Astrocyte (in vitro differentiated cells and primary cell): ENCODE results near the gene LZTR1. TPM values are rescaled to one million over a fixed set of nuclear protein-coding genes. Genes with fewer than 3 reads are reported as not detected.

ENCODE experiments used
- DNase-seq: peaks from one replicate; pipeline ENCODE4 v3.0.0-alpha.2; 2010; ENCODE audit warnings: low read depth
- FAIRE-seq: peaks from 2 replicates; lab custom pipeline; 2011; peaks lifted over from hg19 to GRCh38; lab: Jason Lieb, UNC
- H2AFZ ChIP-seq: 2 replicates; pipeline ENCODE4 v1.6.0; 2012; ENCODE audit warnings: low read depth, low read length, inconsistent platforms
- H3K27ac ChIP-seq: 2 replicates; pipeline ENCODE4 v1.5.1; 2011; ENCODE audit warnings: low read depth, low read length, inconsistent platforms
- H3K27me3 ChIP-seq: 2 replicates; pipeline ENCODE4 v1.6.0; 2011; ENCODE audit warnings: low read length, inconsistent platforms; ENCODE audit not compliant: insufficient read depth
- H3K36me3 ChIP-seq: 2 replicates; pipeline ENCODE4 v1.5.1; 2011; ENCODE audit warnings: low read length, inconsistent platforms; ENCODE audit not compliant: insufficient read depth
- H3K4me1 ChIP-seq: 2 replicates; pipeline ENCODE4 v1.5.1; 2011; ENCODE audit warnings: low read length, inconsistent platforms; ENCODE audit not compliant: insufficient read depth
- H3K4me2 ChIP-seq: 2 replicates; pipeline ENCODE4 v1.6.0; 2012; ENCODE audit warnings: low read length, inconsistent platforms
- H3K4me3 ChIP-seq: 2 replicates; pipeline ENCODE4 v1.5.1; 2011; ENCODE audit warnings: low read depth, mild to moderate bottlenecking, low read length, inconsistent platforms; ENCODE audit not compliant: insufficient read depth
- H3K79me2 ChIP-seq: 2 replicates; pipeline ENCODE4 v1.6.0; 2012; ENCODE audit warnings: mild to moderate bottlenecking, low read length, inconsistent platforms; ENCODE audit not compliant: insufficient read depth
- H3K9ac ChIP-seq: 2 replicates; pipeline ENCODE4 v1.6.0; 2012; ENCODE audit warnings: mild to moderate bottlenecking, low read length, inconsistent platforms
- H3K9me3 ChIP-seq: 2 replicates; pipeline ENCODE4 v1.5.1; 2012; ENCODE audit warnings: low read depth, mild to moderate bottlenecking, low read length, inconsistent platforms; ENCODE audit not compliant: insufficient read depth
- H4K20me1 ChIP-seq: 2 replicates; pipeline ENCODE4 v1.6.0; 2012; ENCODE audit warnings: low read length, inconsistent platforms; ENCODE audit not compliant: insufficient read depth
- H3K27ac Mint-ChIP-seq: one replicate; pipeline ENCODE4 v1.8.0; 2021; ENCODE audit warnings: mild to moderate bottlenecking, mixed read lengths; ENCODE audit not compliant: unreplicated experiment
- H3K27me3 Mint-ChIP-seq: one replicate; pipeline ENCODE4 v1.8.0; 2021; ENCODE audit warnings: low read depth, mixed read lengths; ENCODE audit not compliant: unreplicated experiment
- H3K36me3 Mint-ChIP-seq: one replicate; pipeline ENCODE4 v1.8.0; 2021; ENCODE audit warnings: low read depth, mixed read lengths; ENCODE audit not compliant: unreplicated experiment
- H3K4me1 Mint-ChIP-seq: one replicate; pipeline ENCODE4 v1.8.0; 2021; ENCODE audit warnings: low read depth, mixed read lengths; ENCODE audit not compliant: unreplicated experiment
- H3K4me3 Mint-ChIP-seq: one replicate; pipeline ENCODE4 v1.8.0; 2021; ENCODE audit warnings: mild to moderate bottlenecking, moderate library complexity, mixed read lengths; ENCODE audit not compliant: unreplicated experiment
- H3K9me3 Mint-ChIP-seq: one replicate; pipeline ENCODE4 v1.8.0; 2021; ENCODE audit warnings: mild to moderate bottlenecking, mixed read lengths; ENCODE audit not compliant: unreplicated experiment
- CTCF ChIP-seq: IDR thresholded peaks from 2 replicates; pipeline ENCODE4 v1.5.1; 2011; ENCODE audit warnings: low read depth, mild to moderate bottlenecking, inconsistent platforms, low read length, moderate library complexity; ENCODE audit not compliant: insufficient read depth
- EZH2 ChIP-seq: IDR thresholded peaks from 2 replicates; pipeline ENCODE4 v1.6.1; 2012; ENCODE audit warnings: mild to moderate bottlenecking, low read length, inconsistent platforms; ENCODE audit not compliant: insufficient read depth
- total RNA-seq: library from RNA; stranded (reverse); gene quantifications from 2 replicates; pipeline ENCODE4 v1.2.1, GENCODE V29; 2021

Gene LZTR1
- total RNA-seq, 1 donor from 2014 or later: 62.0 TPM

- Histone ChIP-seq H3K79me2 (no peaks in the 10 kb centered on the region), H3K9me3 (no peaks in the 10 kb centered on the region), H3K4me3 (no peak overlapping the region), H3K4me2 (no peak overlapping the region), H3K27ac (no peak overlapping the region), H4K20me1 (peaks cover 14% of the 10 kb centered on the region), H3K27me3 (no peaks in the 10 kb centered on the region), H3K36me3 (no peaks in the 10 kb centered on the region), H3K4me1 (peaks cover 6% of the 10 kb centered on the region), H3K9ac (no peak overlapping the region), H2AFZ (no peak overlapping the region)
- Mint-ChIP-seq H3K36me3 (peaks cover 12% of the 10 kb centered on the region), H3K9me3 (no peaks in the 10 kb centered on the region), H3K27me3 (no peaks in the 10 kb centered on the region), H3K4me3 (no peak overlapping the region), H3K4me1 (no peaks in the 10 kb centered on the region), H3K27ac (no peak overlapping the region)
- no peak for DNase-seq
- no peak for FAIRE-seq
- TF ChIP-seq EZH2 (no peak), CTCF (no peak)
Measured at GRCh38 chr22:20991252-20992055, 9.4 kb downstream of the LZTR1 start.

DNA sequence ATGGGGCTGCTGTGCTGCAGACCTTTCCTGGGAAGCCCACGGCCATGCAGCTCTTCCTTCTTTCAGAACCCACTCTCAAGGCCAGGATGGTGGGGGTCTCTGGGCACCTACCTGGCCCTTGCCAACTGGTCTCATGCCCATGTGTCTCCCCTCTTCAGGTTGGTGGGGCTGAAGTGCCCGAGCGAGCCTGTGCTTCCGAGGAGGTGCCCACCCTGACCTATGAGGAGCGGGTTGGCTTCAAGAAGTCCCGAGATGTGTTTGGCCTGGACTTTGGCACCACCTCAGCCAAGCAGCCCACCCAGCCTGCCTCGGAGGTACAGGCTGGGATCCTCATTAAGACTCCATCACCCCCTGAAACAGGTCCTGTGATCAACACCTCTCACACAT, 10.0 kb downstream of the LZTR1 start:
- no peak overlapping the region for H3K27ac ChIP-seq
- H3K4me2 ChIP-seq: no peak overlapping the region
- H3K9me3 ChIP-seq: no peaks in the 10 kb centered on the region
- no peak overlapping the region for H3K9ac ChIP-seq
- TF ChIP-seq EZH2: no peak
- Mint-ChIP-seq H3K4me1 (no peaks in the 10 kb centered on the region), H3K27me3 (no peaks in the 10 kb centered on the region), H3K27ac (no peak overlapping the region), H3K36me3 (peaks cover 12% of the 10 kb centered on the region), H3K4me3 (no peak overlapping the region), H3K9me3 (no peaks in the 10 kb centered on the region)
- H3K4me1 ChIP-seq: peaks cover 6% of the 10 kb centered on the region
- peaks cover 14% of the 10 kb centered on the region for H4K20me1 ChIP-seq
- FAIRE-seq (no peak), DNase-seq (no peak)
- no peaks in the 10 kb centered on the region for H3K27me3 ChIP-seq
- H2AFZ ChIP-seq: no peak overlapping the region
- H3K36me3 ChIP-seq: no peaks in the 10 kb centered on the region
- no peak overlapping the region for H3K4me3 ChIP-seq
- no peaks in the 10 kb centered on the region for H3K79me2 ChIP-seq

- no peak for DNase-seq
- Histone ChIP-seq H3K27me3 (no peaks in the 10 kb centered on the region), H3K9me3 (no peaks in the 10 kb centered on the region), H3K4me3 (no peak overlapping the region), H3K4me2 (no peak overlapping the region), H3K4me1 (peaks cover 6% of the 10 kb centered on the region), H3K27ac (no peak overlapping the region), H3K9ac (no peak overlapping the region), H2AFZ (no peak overlapping the region), H3K79me2 (no peaks in the 10 kb centered on the region), H3K36me3 (no peaks in the 10 kb centered on the region), H4K20me1 (peaks cover 14% of the 10 kb centered on the region)
- Mint-ChIP-seq H3K36me3 (peaks cover 11% of the 10 kb centered on the region), H3K27me3 (no peaks in the 10 kb centered on the region), H3K9me3 (no peaks in the 10 kb centered on the region), H3K4me1 (no peaks in the 10 kb centered on the region), H3K27ac (no peak overlapping the region), H3K4me3 (no peak overlapping the region)
- no peak for TF ChIP-seq EZH2
- TF ChIP-seq CTCF: no peak
- no peak for FAIRE-seq
Measured at GRCh38 chr22:20992456-20993303, 10.6 kb downstream of the LZTR1 start.
